UCSD-AML1 (cell line): ENCODE results near the gene LRRC32.
"Not testable (repeated sequence)": the region's sequence is repeated elsewhere in the genome, so short reads cannot be mapped to it uniquely, and the experiment has no call there.

Experiments
- DNase-seq: peaks from one replicate; lab custom pipeline; 2025; ENCODE audit not compliant: unreplicated experiment; lab: John Stamatoyannopoulos, UW

The LRRC32 gene

DNA sequence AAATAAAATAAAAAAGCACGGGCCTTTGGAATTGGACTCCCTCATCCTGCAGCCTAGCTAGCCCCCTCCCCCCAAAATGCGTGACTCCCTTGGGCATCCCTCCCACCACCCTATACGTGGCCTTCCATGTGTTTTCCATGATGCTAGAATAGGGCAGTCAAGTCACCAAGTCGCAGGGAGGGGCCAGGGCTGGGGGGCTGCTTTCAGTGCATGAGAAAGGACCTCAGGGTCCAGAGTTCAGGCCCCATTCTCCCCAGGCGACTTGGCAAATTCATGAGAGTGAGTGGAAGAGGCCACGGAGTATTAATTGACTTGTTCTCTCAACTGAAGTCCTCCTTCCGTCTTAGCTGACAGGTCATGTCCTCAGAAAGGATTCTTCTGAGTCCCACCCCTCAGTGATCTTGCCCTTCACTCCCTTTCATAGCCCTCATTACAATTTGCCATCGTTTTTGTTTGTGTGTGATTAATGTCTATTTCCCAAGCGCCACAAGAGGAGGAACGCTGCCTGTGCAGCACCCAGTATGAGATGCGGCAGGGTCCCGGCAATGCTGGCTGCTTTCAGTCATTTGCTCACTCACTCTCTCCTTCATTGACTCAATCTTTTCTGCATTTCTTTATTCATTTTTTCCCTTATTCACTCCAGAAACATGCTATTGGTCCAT, 17.4 kb downstream of the LRRC32 start:
- DNase-seq = no peak

- DNase-seq = no peak
Measured at GRCh38 chr11:76649851-76650372, 20.6 kb downstream of the LRRC32 start.

GRCh38 chr11:76649011-76649410, 21.5 kb downstream of the LRRC32 start:
- DNase-seq = no peak

DNA sequence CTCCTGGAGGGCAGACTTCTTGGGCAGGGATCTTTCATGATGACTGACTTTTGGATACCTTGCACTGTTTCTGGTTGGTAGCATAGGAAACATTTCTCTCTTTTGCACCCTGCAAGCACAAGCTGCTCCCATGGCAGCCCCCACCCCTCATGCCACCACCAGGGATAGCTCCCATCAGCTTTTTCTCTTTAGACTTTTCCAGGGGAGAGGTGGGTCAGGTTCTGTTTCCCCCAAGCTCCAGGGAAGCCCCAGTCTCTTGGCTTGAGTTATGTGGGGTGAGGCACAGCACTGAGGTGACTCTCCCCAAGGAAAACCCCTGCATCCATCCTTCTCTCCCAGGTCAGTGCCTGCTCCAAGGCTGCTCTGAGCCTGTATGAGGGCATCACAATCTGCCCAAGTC, 22.5 kb downstream of the LRRC32 start:
- DNase-seq = no peak

DNA sequence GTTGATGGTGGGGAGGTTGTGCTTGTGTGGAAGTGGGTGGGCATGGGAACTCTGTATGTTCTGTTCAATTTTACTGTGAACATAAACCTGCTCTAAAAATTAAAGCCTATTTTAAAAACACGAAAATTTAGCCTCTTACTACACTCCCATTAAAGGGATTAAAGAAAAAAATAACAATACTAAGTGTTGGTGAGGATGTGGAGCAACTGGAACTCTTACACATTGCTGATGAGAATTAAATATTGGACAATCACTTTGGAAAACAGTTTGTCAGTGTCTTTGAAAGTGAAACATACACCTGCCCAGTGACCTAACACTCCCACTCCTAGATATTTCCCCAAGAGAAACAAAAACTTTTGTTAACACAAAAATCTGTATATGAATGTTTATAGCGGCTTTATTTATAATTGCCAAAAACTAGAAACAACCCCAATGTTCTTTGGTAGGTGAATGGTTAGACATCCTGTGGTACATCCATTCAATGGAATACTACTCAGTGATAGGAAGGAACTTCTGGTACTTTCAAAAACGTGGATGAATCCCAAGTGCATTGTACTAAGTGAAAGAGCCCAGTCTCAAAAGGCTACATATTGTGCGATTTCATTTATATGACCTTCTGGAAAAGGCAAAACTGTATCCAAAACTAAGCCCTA, 23.5 kb downstream of the LRRC32 start:
- no peak for DNase-seq

DNA sequence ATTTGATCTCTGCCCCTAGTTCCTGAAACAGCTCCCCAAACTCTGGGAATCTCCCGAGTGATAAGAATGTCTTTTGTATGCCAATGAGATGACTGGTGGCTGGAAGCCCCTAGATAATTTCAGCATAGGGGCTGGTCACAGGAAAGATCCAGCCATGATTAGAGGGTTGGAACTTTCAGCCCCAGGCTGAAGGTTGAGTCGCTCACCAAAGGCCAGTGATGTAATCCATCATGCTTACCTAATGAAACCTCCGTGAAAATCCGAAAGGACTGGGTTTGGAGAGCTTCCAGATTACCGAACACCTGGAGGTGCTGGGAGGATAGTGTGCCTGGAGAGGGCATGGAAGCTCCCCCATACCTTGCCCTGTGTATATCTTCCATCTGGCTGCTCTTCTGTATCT, 26.0 kb downstream of the LRRC32 start:
- DNase-seq = no peak

DNA sequence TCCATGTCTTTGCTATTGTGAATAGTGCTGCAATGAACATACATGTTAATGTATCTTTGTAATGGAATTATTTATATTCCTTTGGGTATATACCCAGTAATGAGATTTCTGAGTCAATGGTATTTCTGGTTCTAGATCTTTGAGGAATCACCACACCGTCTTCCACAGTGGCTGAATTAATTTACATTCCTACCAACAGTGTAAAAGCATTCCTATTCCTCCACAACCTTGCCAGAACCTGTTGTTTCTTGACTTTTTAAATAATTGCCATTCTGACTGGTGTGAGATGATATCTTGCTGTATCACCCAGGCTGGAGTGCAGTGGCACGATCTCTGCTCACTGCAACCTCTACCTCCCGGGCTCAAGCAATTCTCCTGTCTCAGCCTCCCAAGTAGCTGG, 26.8 kb downstream of the LRRC32 start:
- not testable (repeated sequence) for DNase-seq

- DNase-seq = no peak
Measured at GRCh38 chr11:76642341-76642740, 28.2 kb downstream of the LRRC32 start.

GRCh38 chr11:76641905-76642304, 28.6 kb downstream of the LRRC32 start:
- no peak for DNase-seq

- no peak for DNase-seq
Measured at GRCh38 chr11:76640501-76640900, 30.0 kb downstream of the LRRC32 start.

DNA sequence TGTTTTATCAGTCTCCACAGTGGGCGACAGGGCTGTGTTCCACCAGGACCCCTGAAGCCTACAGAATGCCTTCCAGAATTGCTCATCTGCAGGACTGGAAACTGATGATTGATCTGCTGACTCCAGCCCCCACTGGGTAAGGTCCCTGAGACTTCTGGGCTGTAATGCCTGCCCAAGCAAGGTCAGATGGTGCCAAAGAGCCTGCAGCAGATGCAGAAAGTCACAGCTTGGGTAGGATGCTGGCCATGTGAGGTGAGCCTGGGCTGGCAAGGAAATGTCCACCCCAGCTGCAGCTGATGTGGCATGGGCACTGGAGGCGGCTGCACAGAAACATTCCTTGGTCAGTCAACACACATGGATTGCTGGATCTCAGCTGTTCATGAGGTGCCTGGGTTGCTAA, 30.9 kb downstream of the LRRC32 start:
- no peak for DNase-seq

GRCh38 chr11:76638270-76639197, 32.0 kb downstream of the LRRC32 start:
- DNase-seq = no peak

DNA sequence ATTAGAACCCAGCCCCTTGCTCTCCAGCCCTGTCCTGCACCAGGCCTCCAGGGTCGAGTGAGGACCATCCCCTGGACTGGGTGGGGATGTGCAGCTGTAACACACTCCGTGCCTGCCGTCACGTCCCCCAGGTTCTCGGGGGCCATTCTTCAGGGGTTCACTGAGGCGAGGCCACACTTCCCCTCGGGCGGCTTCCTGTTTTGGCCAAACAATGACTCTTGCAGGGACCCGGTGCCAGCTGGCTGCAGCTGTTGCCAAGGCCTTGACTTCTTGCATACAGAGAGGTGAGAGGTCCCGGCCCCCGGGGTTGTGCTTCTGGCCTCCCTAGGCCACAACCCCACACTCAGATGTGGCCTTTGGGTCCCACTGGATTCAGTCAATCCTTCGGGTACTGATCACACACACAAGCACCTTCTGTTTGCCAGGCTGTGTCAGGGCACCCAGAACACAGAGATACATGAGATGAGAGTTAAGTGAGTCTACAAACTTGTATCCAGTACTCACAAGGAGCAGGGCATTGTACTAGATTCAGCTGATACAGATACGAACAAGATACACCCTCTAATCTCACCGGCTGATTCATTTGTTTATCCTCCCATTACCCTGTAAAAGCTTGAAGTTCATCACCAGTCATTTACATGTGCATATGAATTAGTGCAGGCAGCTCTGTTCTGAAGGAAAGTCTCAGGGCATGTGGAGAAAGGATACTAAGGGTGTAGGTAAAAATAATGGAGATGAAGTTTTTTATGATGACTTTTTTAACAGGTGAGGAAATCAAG, 32.9 kb downstream of the LRRC32 start:
- DNase-seq = no peak

- DNase-seq = no peak
Measured at GRCh38 chr11:76636826-76637460, 33.6 kb downstream of the LRRC32 start.

- DNase-seq = no peak
Measured at GRCh38 chr11:76635991-76636738, 34.4 kb downstream of the LRRC32 start.

DNA sequence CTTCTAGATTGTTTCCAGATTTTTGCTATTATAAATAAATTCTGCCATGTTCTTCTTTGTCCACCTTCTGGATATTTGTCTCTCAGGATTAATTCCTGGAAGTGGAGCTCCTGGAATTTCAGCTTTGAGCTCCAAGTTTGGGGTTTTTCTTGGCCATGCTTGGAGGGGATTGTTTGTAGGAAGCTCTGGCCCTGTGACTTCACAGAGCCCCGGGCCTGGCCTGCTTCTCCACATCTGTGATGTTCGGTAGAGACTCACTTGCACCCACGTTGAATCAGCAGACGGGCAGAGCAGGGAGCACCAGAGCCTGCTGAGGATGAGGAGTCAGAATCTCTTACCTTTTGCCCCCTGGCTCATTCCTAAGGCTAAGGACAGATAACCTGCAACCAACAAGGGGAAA, 35.7 kb downstream of the LRRC32 start:
- no peak for DNase-seq

DNA sequence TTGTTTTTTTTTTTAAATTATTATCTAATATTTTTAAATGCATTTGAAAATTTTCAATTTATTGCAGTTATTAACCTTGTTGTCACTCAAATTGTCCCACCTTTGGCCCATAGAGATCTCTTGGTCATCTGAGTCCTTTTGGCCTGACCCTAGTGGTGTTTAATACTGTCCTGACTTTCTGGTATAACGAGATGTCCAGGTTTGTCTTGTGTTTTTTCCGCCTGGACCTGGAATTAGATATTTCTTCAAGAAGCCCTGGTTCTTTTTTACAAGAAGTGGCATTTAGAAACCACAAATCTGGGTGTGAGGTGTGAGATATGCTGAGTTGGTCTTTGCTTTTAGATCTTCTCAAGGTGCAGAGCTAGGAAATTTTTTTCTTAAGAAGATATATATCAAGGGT, 38.1 kb downstream of the LRRC32 start:
- DNase-seq = no peak

DNA sequence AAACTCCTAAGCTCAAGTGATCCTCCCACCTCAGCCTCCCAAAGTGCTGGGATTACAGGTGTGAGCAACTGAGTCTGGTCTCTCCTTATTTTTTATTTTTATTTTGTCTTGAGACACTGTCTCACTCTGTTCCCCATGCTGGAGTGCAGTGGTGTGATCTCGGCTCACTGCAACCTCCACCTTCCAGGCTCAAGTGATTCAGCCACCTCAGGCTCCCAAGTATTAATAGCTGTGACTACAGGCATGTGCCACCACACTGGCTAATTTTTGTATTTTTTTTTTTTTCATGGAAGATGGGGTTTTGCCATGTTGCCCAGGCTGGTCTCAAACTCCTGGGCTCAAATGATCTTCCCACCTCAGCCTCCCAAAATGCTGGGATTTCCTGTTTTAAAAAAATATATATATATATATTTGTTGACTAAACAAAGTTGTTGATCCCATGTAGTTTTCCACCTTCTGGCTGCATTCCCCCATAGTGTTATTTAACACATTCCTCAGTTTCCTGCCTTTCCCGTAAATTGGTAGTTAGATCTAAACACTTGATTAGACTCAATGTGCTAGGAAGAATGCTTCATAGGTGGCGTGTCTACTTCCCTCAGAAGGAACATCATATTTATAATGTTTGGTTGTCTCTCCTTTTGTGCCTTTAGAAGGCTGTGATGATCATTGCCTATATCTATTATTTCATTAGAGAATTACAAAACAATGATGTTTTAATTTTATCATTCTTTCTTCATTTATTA, 38.8 kb downstream of the LRRC32 start:
- no peak for DNase-seq
